Measurements from ENCODE around the gene CYFIP2.

Gene CYFIP2

DNA sequence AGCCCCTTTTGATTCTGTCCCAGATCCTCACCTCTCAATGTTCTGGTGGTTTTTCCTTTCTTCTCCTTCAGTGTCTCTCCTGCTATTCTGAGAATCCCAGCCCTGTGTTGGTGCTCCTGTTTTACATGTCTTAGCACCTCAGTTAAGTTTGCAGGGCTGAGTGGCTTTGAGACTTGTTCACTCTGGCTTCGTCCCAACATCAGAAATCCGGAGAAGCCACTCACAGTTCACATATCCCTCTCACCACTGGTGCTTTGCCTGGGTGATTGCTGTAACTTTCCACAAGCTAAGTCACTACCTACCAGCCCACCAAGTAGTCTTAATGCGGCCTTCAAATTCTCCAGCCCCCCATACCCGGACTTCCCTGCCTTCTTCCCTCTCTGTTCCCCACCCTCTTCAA, 40.2 kb downstream of the CYFIP2 start:
- Histone ChIP-seq H3K4me2 (ENCODE audit: low read length) (no peak overlapping the region), H3K79me2 (no peaks in the 10 kb centered on the region), H3K36me3 (ENCODE audit: control insufficient read depth, insufficient read depth, low read length) (no peaks in the 10 kb centered on the region), H3K9me3 (ENCODE audit: control insufficient read depth, low read length) (no peaks in the 10 kb centered on the region), H3K27ac (no peak overlapping the region), H3K9ac (no peak overlapping the region), H3K27me3 (ENCODE audit: control insufficient read depth, insufficient read depth, low read length) (no peaks in the 10 kb centered on the region), H3K4me3 (ENCODE audit: low read depth, low read length) (no peak overlapping the region), H3K4me1 (no peaks in the 10 kb centered on the region), H2AFZ (no peak overlapping the region)
- TF ChIP-seq, protein P1, sequence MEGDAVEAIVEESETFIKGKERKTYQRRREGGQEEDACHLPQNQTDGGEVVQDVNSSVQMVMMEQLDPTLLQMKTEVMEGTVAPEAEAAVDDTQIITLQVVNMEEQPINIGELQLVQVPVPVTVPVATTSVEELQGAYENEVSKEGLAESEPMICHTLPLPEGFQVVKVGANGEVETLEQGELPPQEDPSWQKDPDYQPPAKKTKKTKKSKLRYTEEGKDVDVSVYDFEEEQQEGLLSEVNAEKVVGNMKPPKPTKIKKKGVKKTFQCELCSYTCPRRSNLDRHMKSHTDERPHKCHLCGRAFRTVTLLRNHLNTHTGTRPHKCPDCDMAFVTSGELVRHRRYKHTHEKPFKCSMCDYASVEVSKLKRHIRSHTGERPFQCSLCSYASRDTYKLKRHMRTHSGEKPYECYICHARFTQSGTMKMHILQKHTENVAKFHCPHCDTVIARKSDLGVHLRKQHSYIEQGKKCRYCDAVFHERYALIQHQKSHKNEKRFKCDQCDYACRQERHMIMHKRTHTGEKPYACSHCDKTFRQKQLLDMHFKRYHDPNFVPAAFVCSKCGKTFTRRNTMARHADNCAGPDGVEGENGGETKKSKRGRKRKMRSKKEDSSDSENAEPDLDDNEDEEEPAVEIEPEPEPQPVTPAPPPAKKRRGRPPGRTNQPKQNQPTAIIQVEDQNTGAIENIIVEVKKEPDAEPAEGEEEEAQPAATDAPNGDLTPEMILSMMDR (IDR thresholded peaks at IDR 0.05), result no peak

DNA sequence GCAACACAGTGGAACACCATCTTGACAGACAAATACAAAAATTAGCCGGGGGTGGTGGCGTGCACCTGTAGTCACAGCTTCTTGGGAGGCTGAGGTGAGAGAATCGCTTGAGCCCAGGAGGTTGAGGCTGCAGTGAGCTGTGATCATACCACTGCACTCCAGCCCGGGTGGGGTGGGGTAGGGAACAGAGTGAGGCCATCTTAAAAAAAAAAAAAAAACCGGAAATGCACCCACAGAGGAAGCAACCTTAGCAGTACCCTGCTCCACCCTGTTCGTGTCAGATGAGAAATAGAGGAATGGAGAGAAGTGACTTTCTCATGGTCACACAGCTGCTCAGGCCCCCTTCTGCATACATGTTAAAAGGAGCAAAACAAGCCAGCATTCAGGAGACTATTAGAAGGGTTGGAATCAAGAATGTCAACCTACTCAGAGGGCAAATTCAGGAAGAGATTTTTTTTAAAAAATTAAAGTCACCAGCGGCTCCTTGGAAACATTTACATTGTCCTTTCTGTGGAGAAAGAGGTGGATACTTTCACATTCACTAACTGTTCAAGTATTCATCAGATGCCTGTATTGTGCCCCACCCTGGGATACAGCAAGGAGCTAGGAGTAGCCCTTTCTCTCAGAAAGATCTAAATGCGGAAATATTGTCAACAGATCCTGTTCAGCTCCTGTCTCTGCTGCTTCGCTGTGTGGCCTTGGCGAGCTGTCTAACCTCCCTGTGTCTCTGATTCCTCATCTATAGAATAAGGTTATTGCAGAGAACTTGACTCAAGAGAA, 41.0 kb downstream of the CYFIP2 start:
- H3K9ac ChIP-seq, result no peak overlapping the region
- H2AFZ ChIP-seq, result no peak overlapping the region
- H3K79me2 ChIP-seq, result no peaks in the 10 kb centered on the region
- no peaks in the 10 kb centered on the region for H3K9me3 ChIP-seq (ENCODE audit: control insufficient read depth, low read length)
- TF ChIP-seq, protein P1 (IDR thresholded peaks at IDR 0.05), result no peak
- no peaks in the 10 kb centered on the region for H3K27me3 ChIP-seq (ENCODE audit: control insufficient read depth, insufficient read depth, low read length)
- no peak overlapping the region for H3K4me2 ChIP-seq (ENCODE audit: low read length)
- H3K36me3 ChIP-seq (ENCODE audit: control insufficient read depth, insufficient read depth, low read length), result no peaks in the 10 kb centered on the region
- no peaks in the 10 kb centered on the region for H3K4me1 ChIP-seq
- no peak overlapping the region for H3K27ac ChIP-seq
- H3K4me3 ChIP-seq (ENCODE audit: low read depth, low read length), result no peak overlapping the region

DNA sequence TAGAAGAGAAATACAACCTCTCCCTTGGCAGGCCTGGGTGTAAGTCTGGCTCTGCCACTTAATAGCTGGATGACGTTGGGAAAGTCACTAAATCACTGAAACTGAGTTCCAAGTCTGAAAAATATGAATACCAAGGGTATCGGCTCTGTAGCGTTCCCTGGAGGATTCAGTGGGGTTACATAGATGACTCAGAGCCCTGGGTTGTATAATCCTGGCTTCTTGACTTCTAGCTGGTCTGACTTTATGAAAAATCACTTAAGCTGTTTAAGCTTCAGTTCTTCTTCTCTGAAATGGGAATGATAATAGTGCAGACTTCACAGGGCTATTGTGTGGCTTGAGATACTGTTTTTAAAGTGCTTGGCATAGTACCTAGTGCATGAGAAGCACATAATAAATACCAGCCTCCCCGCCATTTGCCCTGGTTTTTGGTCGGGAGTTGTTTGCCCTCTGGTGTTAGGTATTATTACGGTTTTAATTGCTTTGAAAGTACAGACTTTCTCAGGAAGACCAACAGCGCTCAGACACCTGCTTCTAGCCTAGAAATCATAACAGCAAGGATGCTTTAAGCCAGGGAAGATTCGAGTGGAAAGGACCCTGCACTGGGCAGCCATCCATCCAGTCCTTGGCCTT, 43.0 kb downstream of the CYFIP2 start:
- no peak overlapping the region for H3K4me2 ChIP-seq (ENCODE audit: low read length)
- TF ChIP-seq, protein P1 (IDR thresholded peaks at IDR 0.05), result peak; percentile 10
- H3K4me3 ChIP-seq (ENCODE audit: low read depth, low read length), result no peak overlapping the region
- no peak overlapping the region for H2AFZ ChIP-seq
- no peak overlapping the region for H3K9ac ChIP-seq
- no peaks in the 10 kb centered on the region for H3K27me3 ChIP-seq (ENCODE audit: control insufficient read depth, insufficient read depth, low read length)
- no peaks in the 10 kb centered on the region for H3K36me3 ChIP-seq (ENCODE audit: control insufficient read depth, insufficient read depth, low read length)
- no peaks in the 10 kb centered on the region for H3K79me2 ChIP-seq
- no peaks in the 10 kb centered on the region for H3K4me1 ChIP-seq
- no peak overlapping the region for H3K27ac ChIP-seq
- no peaks in the 10 kb centered on the region for H3K9me3 ChIP-seq (ENCODE audit: control insufficient read depth, low read length)

DNA sequence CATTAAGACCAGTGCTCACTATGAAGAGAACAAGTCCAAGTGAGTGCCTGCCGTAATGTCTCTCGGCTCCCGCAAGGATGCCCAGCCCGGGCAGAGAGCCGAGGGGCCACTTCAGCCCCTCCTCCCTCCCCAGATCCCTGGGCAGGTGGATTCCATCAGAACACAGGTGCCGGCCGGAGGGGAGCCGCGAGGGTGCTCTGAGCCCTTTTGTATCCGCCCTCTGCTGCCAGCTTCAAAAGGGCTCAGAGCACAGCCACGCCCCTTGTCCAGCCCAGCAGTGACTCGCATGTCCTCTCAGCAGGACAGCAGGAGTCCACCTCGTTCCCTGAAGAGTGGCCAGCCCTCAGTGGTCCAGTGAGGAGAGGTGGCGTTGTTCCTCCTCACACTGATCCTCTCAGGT, 43.9 kb downstream of the CYFIP2 start:
- Histone ChIP-seq H3K4me1 (no peaks in the 10 kb centered on the region), H3K4me3 (ENCODE audit: low read depth, low read length) (no peak overlapping the region), H3K9me3 (ENCODE audit: control insufficient read depth, low read length) (no peaks in the 10 kb centered on the region), H3K9ac (no peak overlapping the region), H2AFZ (no peak overlapping the region), H3K36me3 (ENCODE audit: control insufficient read depth, insufficient read depth, low read length) (no peaks in the 10 kb centered on the region), H3K79me2 (no peaks in the 10 kb centered on the region), H3K27me3 (ENCODE audit: control insufficient read depth, insufficient read depth, low read length) (no peaks in the 10 kb centered on the region), H3K4me2 (ENCODE audit: low read length) (no peak overlapping the region), H3K27ac (no peak overlapping the region)
- TF ChIP-seq, protein P1 (IDR thresholded peaks at IDR 0.05), result no peak
